Omental fat pad (tissue), 4 donors: ENCODE data around the gene RAB10. TPM values are rescaled to one million over a fixed set of nuclear protein-coding genes. Genes with fewer than 3 reads are reported as not detected.
"Not testable (repeated sequence)": the region's sequence is repeated elsewhere in the genome, so short reads cannot be mapped to it uniquely, and the experiment has no call there.

Experiments used
- ATAC-seq: fragments of 150-250 bp; one replicate; pipeline ENCODE4 v1.9.1; 2016; ENCODE audit warnings: mild to moderate bottlenecking, moderate library complexity; ENCODE audit not compliant: low FRiP score
- DNase-seq: peaks from one replicate; pipeline ENCODE4 v3.0.0-alpha.2; 2019; ENCODE audit warnings: low spot score
- total RNA-seq, 4 donors: library from RNA; depleted of rRNA; stranded (reverse); fragments of >200 nt; gene quantifications; one replicate each; pipeline ENCODE4 v1.1.0, GENCODE V29; 2016
- TF ChIP-seq, protein P1 (sequence below), 3 donors: fragments of 450-650 bp; IDR thresholded peaks; one replicate each; pipeline ENCODE4 v1.5.1; 2016 to 2017; ENCODE audit warnings: antibody characterized with exemption in 3 of 3, mild to moderate bottlenecking in 3 of 3, moderate library complexity in 2 of 3

RAB10 gene
- total RNA-seq, 4 donors from 2014 or later, result 78.3 to 115 (median 86.1) TPM

DNA sequence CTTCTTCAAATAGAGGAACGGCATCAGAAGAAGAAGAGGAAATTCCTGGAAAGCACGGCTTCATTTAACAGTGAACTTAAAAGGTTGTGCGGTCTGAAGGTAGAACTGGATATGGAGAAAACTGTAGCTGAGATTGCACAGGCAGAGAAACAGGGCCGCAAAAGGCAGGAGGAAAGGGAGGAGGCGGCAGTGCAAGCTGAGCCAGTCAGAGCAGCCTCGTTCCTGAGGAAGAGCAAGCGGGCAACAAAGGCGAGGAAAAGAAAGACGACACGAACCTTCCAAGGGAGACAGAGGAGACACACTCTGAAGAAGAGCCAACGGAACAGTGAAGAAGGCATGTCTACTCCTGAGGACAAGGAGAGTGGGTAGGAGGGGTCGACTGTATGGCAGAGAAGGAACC is 116.4 kb downstream of the RAB10 start:
- DNase-seq (no peak), ATAC-seq (no peak)
- TF ChIP-seq, protein P1, sequence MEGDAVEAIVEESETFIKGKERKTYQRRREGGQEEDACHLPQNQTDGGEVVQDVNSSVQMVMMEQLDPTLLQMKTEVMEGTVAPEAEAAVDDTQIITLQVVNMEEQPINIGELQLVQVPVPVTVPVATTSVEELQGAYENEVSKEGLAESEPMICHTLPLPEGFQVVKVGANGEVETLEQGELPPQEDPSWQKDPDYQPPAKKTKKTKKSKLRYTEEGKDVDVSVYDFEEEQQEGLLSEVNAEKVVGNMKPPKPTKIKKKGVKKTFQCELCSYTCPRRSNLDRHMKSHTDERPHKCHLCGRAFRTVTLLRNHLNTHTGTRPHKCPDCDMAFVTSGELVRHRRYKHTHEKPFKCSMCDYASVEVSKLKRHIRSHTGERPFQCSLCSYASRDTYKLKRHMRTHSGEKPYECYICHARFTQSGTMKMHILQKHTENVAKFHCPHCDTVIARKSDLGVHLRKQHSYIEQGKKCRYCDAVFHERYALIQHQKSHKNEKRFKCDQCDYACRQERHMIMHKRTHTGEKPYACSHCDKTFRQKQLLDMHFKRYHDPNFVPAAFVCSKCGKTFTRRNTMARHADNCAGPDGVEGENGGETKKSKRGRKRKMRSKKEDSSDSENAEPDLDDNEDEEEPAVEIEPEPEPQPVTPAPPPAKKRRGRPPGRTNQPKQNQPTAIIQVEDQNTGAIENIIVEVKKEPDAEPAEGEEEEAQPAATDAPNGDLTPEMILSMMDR (IDR thresholded peaks at IDR 0.05), result no peak

DNA sequence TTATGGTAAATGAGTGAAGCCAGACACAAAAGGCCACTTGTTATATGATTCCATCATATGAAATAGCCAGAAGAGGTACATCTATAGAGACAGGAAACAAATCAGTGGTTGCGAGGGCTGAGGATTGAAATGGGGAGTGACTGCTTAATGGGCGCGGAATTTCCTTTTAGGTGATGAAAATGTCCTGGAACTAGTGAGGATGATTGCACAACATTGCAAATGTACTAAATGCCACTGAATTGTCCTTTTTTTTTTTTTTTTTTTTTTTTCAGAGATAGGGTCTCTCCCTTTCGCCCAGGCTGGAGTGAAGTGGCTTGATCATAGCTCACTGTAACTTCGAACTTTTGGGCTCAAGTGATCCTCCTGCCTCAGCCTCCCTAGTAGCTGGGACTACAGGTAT is 123.7 kb downstream of the RAB10 start:
- ATAC-seq, result no peak

DNA sequence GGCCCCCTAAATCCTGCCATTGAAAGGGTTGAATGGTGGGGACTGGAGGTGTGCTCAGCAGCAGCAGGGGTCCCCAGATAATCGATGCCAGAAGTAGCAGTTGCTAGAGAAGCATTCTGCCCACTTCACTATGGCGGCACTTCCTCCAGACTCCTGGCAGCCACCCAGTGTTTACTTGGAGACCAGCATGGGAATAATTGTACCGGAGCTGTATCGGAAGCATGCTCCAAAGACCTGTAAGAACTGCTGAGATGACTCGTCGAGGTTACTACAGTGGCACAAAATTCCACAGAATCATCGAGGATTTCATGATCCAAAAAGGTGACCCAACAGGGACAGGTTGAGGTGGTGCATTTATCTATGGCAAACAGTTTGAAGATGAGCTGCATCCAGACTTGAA is 128.0 kb downstream of the RAB10 start:
- no peak for ATAC-seq
- DNase-seq, result no peak

More for the DNA sequence above, 123.7 kb downstream of the RAB10 start:
- TF ChIP-seq, protein P1 (IDR thresholded peaks at IDR 0.05), result no peak
- DNase-seq, result no peak

DNA sequence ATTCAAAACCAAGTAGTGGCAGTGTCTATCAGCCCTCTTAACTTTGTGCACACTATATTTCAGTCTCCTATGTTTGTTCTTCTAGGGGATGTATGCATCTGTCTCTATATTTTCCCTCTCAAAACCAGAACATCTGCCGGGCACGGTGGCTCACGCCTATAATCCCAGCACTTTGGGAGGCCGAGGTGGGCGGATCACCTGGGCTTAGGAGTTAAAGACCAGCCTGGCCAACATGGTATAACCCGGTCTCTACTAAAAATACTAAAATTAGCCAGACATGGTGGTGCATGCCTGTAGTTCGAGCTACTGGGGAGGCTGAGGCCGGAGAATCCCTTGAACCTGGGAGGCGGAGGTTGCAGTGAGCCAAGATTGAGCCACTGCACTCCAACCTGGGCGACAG is 129.1 kb downstream of the RAB10 start:
- no peak for DNase-seq
- ATAC-seq, result no peak
- TF ChIP-seq, protein P1 (IDR thresholded peaks at IDR 0.05), result no peak

More for the DNA sequence above, 128.0 kb downstream of the RAB10 start:
- TF ChIP-seq, protein P1 (IDR thresholded peaks at IDR 0.05), result no peak

DNA sequence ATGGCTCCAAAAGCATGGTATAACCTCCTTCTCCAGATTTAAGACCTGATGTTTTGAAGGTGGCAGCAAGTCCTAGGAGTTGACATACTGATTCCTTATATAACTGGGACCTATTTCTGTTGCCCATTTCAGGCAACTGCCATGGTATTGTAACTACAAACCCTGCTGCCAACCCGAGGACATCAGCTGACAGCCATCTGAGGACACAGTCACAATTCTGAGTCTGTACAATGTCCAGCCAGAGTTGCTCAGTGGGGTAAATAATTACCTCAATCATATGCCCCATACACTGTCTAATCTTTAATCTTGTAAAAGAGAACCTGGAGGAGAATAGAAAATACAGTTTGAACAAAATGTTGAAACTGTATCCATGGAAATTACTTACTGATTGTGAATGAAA is 130.3 kb downstream of the RAB10 start:
- ATAC-seq (no peak), DNase-seq (no peak)
- TF ChIP-seq, protein P1 (IDR thresholded peaks at IDR 0.05), result no peak

DNA sequence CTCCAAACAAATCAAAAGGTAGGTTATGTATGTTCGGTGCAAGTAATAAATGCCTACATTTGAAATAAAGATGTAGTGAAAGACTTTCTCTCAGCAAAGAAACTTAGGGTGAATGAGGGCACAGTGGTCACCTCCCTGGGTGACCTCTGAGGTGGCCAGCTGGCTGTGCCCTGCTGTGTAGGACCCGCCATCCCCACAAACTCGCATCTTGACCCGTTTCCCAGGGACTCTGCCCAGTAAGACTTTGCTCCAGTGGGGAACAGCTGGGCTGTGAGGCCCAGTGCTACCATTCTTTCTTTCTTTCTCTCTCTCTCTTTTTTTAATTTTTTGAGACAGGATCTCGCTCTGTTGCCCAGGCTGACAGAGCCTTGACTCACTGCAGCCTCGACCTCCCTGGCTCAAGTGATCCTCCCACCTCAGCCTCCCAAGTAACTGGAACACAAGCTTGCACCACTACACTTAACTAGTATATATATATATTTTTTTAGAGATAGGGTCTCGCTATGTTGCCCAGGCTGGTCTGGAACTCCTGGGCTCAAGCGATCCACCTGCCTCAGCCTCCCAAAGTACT is 130.8 kb downstream of the RAB10 start:
- DNase-seq (no peak), ATAC-seq (no peak)
- TF ChIP-seq, protein P1 (IDR thresholded peaks at IDR 0.05), result no peak

DNA sequence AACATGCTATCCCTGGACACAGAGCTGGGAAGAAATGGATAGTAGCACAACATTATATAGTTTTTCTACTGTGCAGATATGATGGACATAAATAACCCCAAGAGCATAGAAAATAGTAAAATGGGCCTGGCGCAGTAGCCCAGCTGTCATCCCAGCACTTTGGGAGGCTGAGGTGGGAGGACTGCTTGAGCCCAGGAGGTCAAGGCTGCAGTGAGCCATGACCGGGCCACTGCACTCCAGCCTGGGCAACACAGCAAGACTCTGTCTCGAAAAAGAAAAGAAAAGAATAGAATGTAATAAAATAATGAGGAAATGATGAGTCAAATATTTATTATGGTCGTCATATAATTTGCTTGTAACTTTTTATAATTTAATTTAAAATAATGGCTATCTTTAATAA is 131.5 kb downstream of the RAB10 start:
- ATAC-seq (no peak), DNase-seq (no peak)
- TF ChIP-seq, protein P1 (IDR thresholded peaks at IDR 0.05), result no peak

DNA sequence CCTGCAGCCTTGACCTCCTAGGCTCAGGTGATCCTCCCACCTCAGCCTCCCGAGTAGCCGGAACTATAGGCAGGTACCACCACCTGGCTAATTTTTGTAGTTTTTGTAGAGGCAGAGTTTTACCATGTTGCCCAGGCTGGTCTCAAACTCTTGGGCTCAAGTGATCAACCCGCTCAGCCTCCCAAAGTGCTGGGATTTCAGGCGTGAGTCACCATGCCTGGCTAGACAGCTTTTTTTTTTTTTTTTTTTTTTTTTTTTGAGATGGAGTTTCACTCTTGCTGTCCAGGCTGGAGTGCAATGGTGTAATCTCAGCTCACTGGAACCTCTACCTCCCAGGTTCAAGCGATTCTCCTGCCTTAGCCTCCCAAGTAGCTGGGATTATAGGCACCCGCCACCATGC is 132.7 kb downstream of the RAB10 start:
- not testable (repeated sequence) for ATAC-seq, DNase-seq
